ENCODE data around the gene SOX4. TPM values are rescaled to one million over a fixed set of nuclear protein-coding genes. Genes with fewer than 3 reads are reported as not detected.

SOX4 gene
- total and polyA plus RNA-seq, 2 donors (not counting 1 experiment from before 2014, with no cell fraction given), result 3.5 to 5.0 TPM

DNA sequence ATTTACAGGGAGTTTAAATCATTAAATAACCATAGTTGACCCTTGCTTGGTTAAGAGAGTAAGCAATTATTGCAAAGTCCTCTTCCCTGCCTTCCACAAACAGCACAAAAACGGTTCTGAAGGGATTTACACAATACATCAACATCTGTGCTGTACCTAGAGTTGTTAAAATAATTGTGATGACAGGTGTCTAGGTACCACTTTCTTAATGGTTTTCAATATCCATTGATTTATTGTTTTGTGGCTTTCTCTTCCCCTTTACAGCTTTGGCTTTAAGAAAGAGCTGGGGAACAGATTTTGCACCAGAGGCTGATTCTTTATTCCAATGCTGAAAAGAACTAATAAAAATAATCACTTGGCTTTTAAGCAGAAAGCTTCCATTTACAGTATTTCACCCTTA is 598 bp upstream of the SOX4 start:
- peaks cover 7% of the 10 kb centered on the region for H3K27me3 Mint-ChIP-seq
- H3K4me3 Mint-ChIP-seq, result no peak overlapping the region
- H3K9me3 ChIP-seq (ENCODE audit: control extremely low read depth in 1 of 3, control insufficient read depth in 2 of 3, insufficient read depth in 1 of 3, low read length in 2 of 3), result no peaks in the 10 kb centered on the region
- H3K4me3 ChIP-seq (ENCODE audit: control extremely low read depth in 1 of 5, extremely low read depth in 1 of 5, insufficient read depth in 1 of 5, low read depth in 2 of 5, low read length in 4 of 5), result peak overlapping the region; percentile 11 to 74 (median 71)
- no peaks in the 10 kb centered on the region for H3K9me3 Mint-ChIP-seq (ENCODE audit: insufficient read depth)
- peaks cover 20 to 31% of the 10 kb centered on the region in 2 donors for H3K4me1 ChIP-seq (ENCODE audit: control insufficient read depth in 2 of 2, insufficient read depth in 2 of 2, low read length in 2 of 2)
- TF ChIP-seq EZH2 (IDR thresholded peaks at IDR 0.05; ENCODE audit: borderline replicate concordance, insufficient read depth, low read depth, low read length, poor library complexity, severe bottlenecking), result no peak
- TF ChIP-seq, protein P1, sequence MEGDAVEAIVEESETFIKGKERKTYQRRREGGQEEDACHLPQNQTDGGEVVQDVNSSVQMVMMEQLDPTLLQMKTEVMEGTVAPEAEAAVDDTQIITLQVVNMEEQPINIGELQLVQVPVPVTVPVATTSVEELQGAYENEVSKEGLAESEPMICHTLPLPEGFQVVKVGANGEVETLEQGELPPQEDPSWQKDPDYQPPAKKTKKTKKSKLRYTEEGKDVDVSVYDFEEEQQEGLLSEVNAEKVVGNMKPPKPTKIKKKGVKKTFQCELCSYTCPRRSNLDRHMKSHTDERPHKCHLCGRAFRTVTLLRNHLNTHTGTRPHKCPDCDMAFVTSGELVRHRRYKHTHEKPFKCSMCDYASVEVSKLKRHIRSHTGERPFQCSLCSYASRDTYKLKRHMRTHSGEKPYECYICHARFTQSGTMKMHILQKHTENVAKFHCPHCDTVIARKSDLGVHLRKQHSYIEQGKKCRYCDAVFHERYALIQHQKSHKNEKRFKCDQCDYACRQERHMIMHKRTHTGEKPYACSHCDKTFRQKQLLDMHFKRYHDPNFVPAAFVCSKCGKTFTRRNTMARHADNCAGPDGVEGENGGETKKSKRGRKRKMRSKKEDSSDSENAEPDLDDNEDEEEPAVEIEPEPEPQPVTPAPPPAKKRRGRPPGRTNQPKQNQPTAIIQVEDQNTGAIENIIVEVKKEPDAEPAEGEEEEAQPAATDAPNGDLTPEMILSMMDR (IDR thresholded peaks at IDR 0.05), result no peak
- ChIA-PET POLR2A (interaction anchor here (0.5 kb wide), 1 partner anchor 1190 kb away, joined by 4 read pairs; no protein-coding TSS in a partner anchor), CTCF (interaction anchor here (1.1 to 4.0 kb wide), 4 partner anchors 16 to 1032 kb away, joined by 3 to 48 read pairs (median 4); no protein-coding TSS in a partner anchor)
- H3K36me3 ChIP-seq (replicated peaks in 1 of 2; ENCODE audit: control extremely low read depth in 1 of 2, control insufficient read depth in 1 of 2, extremely low read depth in 1 of 2, insufficient read depth in 2 of 2, low read length in 1 of 2), result no peaks in the 10 kb centered on the region
- H3K27me3 ChIP-seq (replicated peaks in 1 of 4; ENCODE audit: control extremely low read depth in 1 of 4, control insufficient read depth in 3 of 4, insufficient read depth in 4 of 4, low read length in 3 of 4), result peaks cover 0 to 8% (median 0%) of the 10 kb centered on the region in 4 experiments
- intact Hi-C loops (cut with micrococcal nuclease), result loop anchor here (1.0 to 2.0 kb wide), 2 partner anchors 1059 to 1192 kb away; partner anchors contain the start of genes CDKAL1 and E2F3
- peak overlapping the region; percentile 79 for H3K9ac ChIP-seq (ENCODE audit: low read length)
- peaks cover 14% of the 10 kb centered on the region for H3K79me2 ChIP-seq (ENCODE audit: control insufficient read depth, insufficient read depth, low read length)
- no peaks in the 10 kb centered on the region for H4K20me1 ChIP-seq (ENCODE audit: control insufficient read depth, insufficient read depth, low read length, poor library complexity, severe bottlenecking)
- no CpG with 5 or more reads among the region's 1 CpG for WGBS (ENCODE audit: insufficient coverage)
- peak overlapping the region; percentile 91 for H2AFZ ChIP-seq (ENCODE audit: insufficient read depth, low read depth, low read length, poor library complexity, severe bottlenecking)
- no peak overlapping the region for H3K27ac Mint-ChIP-seq
- no peak overlapping the region for H3K27ac ChIP-seq (ENCODE audit: low read length in 2 of 2)
- H3K4me1 Mint-ChIP-seq, result peaks cover 18% of the 10 kb centered on the region
- ATAC-seq (ENCODE audit: low read depth), result no peak
- H3K4me2 ChIP-seq (replicated peaks; ENCODE audit: low read depth, low read length, poor library complexity, severe bottlenecking), result peak overlapping the region; percentile 91
- no peak for DNase-seq

DNA sequence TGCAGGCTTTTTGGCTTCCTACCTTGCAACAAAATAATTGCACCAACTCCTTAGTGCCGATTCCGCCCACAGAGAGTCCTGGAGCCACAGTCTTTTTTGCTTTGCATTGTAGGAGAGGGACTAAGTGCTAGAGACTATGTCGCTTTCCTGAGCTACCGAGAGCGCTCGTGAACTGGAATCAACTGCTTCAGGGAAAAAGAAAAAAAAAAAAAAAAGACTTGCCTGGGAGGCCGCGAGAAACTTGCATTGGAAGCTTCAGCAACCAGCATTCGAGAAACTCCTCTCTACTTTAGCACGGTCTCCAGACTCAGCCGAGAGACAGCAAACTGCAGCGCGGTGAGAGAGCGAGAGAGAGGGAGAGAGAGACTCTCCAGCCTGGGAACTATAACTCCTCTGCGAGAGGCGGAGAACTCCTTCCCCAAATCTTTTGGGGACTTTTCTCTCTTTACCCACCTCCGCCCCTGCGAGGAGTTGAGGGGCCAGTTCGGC is 420 bp downstream of the SOX4 start:
- H3K9ac ChIP-seq (ENCODE audit: low read length), result peak overlapping the region; percentile 79
- peak; percentile 61 for DNase-seq
- H3K27me3 Mint-ChIP-seq, result peaks cover 13% of the 10 kb centered on the region

More for the DNA sequence above, 420 bp downstream of the SOX4 start:
- Histone ChIP-seq H3K79me2 (ENCODE audit: control insufficient read depth, insufficient read depth, low read length) (peaks cover 14% of the 10 kb centered on the region), H3K27me3 (replicated peaks in 1 of 4; ENCODE audit: control extremely low read depth in 1 of 4, control insufficient read depth in 3 of 4, insufficient read depth in 4 of 4, low read length in 3 of 4) (peaks cover 0 to 12% (median 0%) of the 10 kb centered on the region in 4 experiments), H3K4me2 (replicated peaks; ENCODE audit: low read depth, low read length, poor library complexity, severe bottlenecking) (peak overlapping the region; percentile 91), H3K4me1 (ENCODE audit: control insufficient read depth in 2 of 2, insufficient read depth in 2 of 2, low read length in 2 of 2) (peaks cover 28 to 35% of the 10 kb centered on the region in 2 donors), H3K36me3 (replicated peaks in 1 of 2; ENCODE audit: control extremely low read depth in 1 of 2, control insufficient read depth in 1 of 2, extremely low read depth in 1 of 2, insufficient read depth in 2 of 2, low read length in 1 of 2) (no peaks in the 10 kb centered on the region), H3K27ac (ENCODE audit: low read length in 2 of 2) (peak overlapping the region in 1 of 2 donors; percentile 62), H4K20me1 (ENCODE audit: control insufficient read depth, insufficient read depth, low read length, poor library complexity, severe bottlenecking) (no peaks in the 10 kb centered on the region), H3K9me3 (ENCODE audit: control extremely low read depth in 1 of 3, control insufficient read depth in 2 of 3, insufficient read depth in 1 of 3, low read length in 2 of 3) (no peaks in the 10 kb centered on the region), H3K4me3 (ENCODE audit: control extremely low read depth in 1 of 5, extremely low read depth in 1 of 5, insufficient read depth in 1 of 5, low read depth in 2 of 5, low read length in 4 of 5) (peak overlapping the region; percentile 66 to 78 (median 71)), H2AFZ (ENCODE audit: insufficient read depth, low read depth, low read length, poor library complexity, severe bottlenecking) (peak overlapping the region; percentile 91)
- TF ChIP-seq, protein P1 (IDR thresholded peaks at IDR 0.05), result no peak
- Mint-ChIP-seq H3K4me3 (no peak overlapping the region), H3K4me1 (peaks cover 27% of the 10 kb centered on the region), H3K27ac (no peak overlapping the region), H3K9me3 (ENCODE audit: insufficient read depth) (no peaks in the 10 kb centered on the region)
- ChIA-PET CTCF (interaction anchor here (0.6 to 4.0 kb wide), 7 partner anchors 15 to 1251 kb away, joined by 3 to 48 read pairs (median 3); no protein-coding TSS in a partner anchor), POLR2A (interaction anchor here (0.6 kb wide), 1 partner anchor 1383 kb away, joined by 5 read pairs; no protein-coding TSS in a partner anchor)
- WGBS (ENCODE audit: insufficient coverage), result 0% methylated on average over 11 of the region's 19 CpGs
- intact Hi-C loops (cut with micrococcal nuclease), result loop anchor here (1.0 to 2.0 kb wide), 2 partner anchors 1060 to 1193 kb away; partner anchors contain the start of genes CDKAL1 and E2F3
- no peak for ATAC-seq (ENCODE audit: low read depth)

Data from B cell (primary cell).